GM21423 (cell line): ENCODE results near the gene KIFC1.
"Not testable (repeated sequence)": the region's sequence is repeated elsewhere in the genome, so short reads cannot be mapped to it uniquely, and the experiment has no call there.

Experiments used
- ATAC-seq: cut with Tn5 transposase; IDR thresholded peaks from one replicate; pipeline ENCODE4 v1.9.1; 2021; ENCODE audit warnings: mild to moderate bottlenecking, moderate library complexity; ENCODE audit not compliant: unreplicated experiment

The KIFC1 gene

GRCh38 chr6:33373960-33374910 lies 17.4 kb upstream of the KIFC1 start:
- ATAC-seq = no peak

- no peak for ATAC-seq
Measured at GRCh38 chr6:33375143-33375671, 16.4 kb upstream of the KIFC1 start.

GRCh38 chr6:33377171-33377570 lies 14.5 kb upstream of the KIFC1 start:
- ATAC-seq = no peak

GRCh38 chr6:33379184-33379583 lies 12.4 kb upstream of the KIFC1 start:
- not testable (repeated sequence) for ATAC-seq

- ATAC-seq = no peak
Measured at GRCh38 chr6:33380272-33380981, 11.2 kb upstream of the KIFC1 start.

- ATAC-seq = no peak
Measured at GRCh38 chr6:33383427-33384185, 8.0 kb upstream of the KIFC1 start.

- ATAC-seq = no peak
Measured at GRCh38 chr6:33384581-33385020, 7.0 kb upstream of the KIFC1 start.

- ATAC-seq = no peak
Measured at GRCh38 chr6:33390173-33390572, 1.4 kb upstream of the KIFC1 start.

- no peak for ATAC-seq
Measured at GRCh38 chr6:33390767-33391277, 801 bp upstream of the KIFC1 start.

GRCh38 chr6:33391922-33392594 lies 435 bp downstream of the KIFC1 start:
- ATAC-seq = peak; percentile 15

- no peak for ATAC-seq
Measured at GRCh38 chr6:33392595-33392948, 949 bp downstream of the KIFC1 start.

- ATAC-seq = no peak
Measured at GRCh38 chr6:33392979-33393378, 1.4 kb downstream of the KIFC1 start.

GRCh38 chr6:33397541-33397940 lies 5.9 kb downstream of the KIFC1 start:
- no peak for ATAC-seq

- not testable (repeated sequence) for ATAC-seq
Measured at GRCh38 chr6:33398601-33399000, 7.0 kb downstream of the KIFC1 start.

GRCh38 chr6:33399881-33400280 lies 8.3 kb downstream of the KIFC1 start:
- ATAC-seq = not testable (repeated sequence)

- ATAC-seq = no peak
Measured at GRCh38 chr6:33404884-33405283, 13.3 kb downstream of the KIFC1 start.

GRCh38 chr6:33405386-33405940 lies 13.8 kb downstream of the KIFC1 start:
- ATAC-seq = no peak

- no peak for ATAC-seq
Measured at GRCh38 chr6:33406126-33406525, 14.5 kb downstream of the KIFC1 start.

GRCh38 chr6:33407132-33407718 lies 15.6 kb downstream of the KIFC1 start:
- ATAC-seq = no peak
